Gastroesophageal sphincter (tissue), 3 donors: ENCODE measurements around the gene RMND5A.
"Not testable (repeated sequence)": the region's sequence is repeated elsewhere in the genome, so short reads cannot be mapped to it uniquely, and the experiment has no call there.

Experiments used
- EP300 ChIP-seq: sonication (generic); formaldehyde crosslinking; IDR thresholded peaks from one replicate; pipeline ENCODE4 v1.6.1; 2017; ENCODE audit warnings: antibody characterized with exemption, mild to moderate bottlenecking
- POLR2A ChIP-seq, 2 donors: fragments of 450-650 bp; IDR thresholded peaks; one replicate each; pipeline ENCODE4 v1.6.1; 2017; ENCODE audit warnings: antibody characterized with exemption in 2 of 2, mild to moderate bottlenecking in 2 of 2, moderate library complexity in 1 of 2
- POLR2AphosphoS5 ChIP-seq: sonication (generic); formaldehyde crosslinking; IDR thresholded peaks from one replicate; pipeline ENCODE4 v1.6.1; 2017; ENCODE audit warnings: antibody characterized with exemption
- TF ChIP-seq, protein P1 (sequence below), 4 experiments: fragments of 200-600 bp in 2 of 4; fragments of 450-650 bp in 2 of 4; sonication (generic) in 1 of 4; IDR thresholded peaks; one replicate each; pipeline ENCODE4 v1.5.1; 2017 to 2019; ENCODE audit warnings: antibody characterized with exemption in 4 of 4, mild to moderate bottlenecking in 2 of 4, moderate library complexity in 2 of 4

GRCh38 chr2:86725706-86726105, 5.6 kb downstream of the RMND5A start:
- not testable (repeated sequence) for TF ChIP-seq POLR2AphosphoS5; POLR2A (IDR thresholded peaks at IDR 0.05); EP300
- TF ChIP-seq, protein P1, sequence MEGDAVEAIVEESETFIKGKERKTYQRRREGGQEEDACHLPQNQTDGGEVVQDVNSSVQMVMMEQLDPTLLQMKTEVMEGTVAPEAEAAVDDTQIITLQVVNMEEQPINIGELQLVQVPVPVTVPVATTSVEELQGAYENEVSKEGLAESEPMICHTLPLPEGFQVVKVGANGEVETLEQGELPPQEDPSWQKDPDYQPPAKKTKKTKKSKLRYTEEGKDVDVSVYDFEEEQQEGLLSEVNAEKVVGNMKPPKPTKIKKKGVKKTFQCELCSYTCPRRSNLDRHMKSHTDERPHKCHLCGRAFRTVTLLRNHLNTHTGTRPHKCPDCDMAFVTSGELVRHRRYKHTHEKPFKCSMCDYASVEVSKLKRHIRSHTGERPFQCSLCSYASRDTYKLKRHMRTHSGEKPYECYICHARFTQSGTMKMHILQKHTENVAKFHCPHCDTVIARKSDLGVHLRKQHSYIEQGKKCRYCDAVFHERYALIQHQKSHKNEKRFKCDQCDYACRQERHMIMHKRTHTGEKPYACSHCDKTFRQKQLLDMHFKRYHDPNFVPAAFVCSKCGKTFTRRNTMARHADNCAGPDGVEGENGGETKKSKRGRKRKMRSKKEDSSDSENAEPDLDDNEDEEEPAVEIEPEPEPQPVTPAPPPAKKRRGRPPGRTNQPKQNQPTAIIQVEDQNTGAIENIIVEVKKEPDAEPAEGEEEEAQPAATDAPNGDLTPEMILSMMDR (IDR thresholded peaks at IDR 0.05) = not testable (repeated sequence)
